Measurements from ENCODE around the gene PIGU. TPM values are rescaled to one million over a fixed set of nuclear protein-coding genes. Genes with fewer than 3 reads are reported as not detected.

Gene PIGU
- total and polyA plus RNA-seq, 2 of the 13 experiments (the other 11 are each of a cell fraction or from before 2014, with no cell fraction given), result 45.5 to 231 TPM

- TF ChIP-seq FUBP1 (CRISPR knock-in tag; IDR thresholded peaks at IDR 0.05; ENCODE audit: borderline replicate concordance) (no peak), FOXM1 (CRISPR knock-in tag; IDR thresholded peaks at IDR 0.05) (no peak), KDM2A (CRISPR knock-in tag; IDR thresholded peaks at IDR 0.05; ENCODE audit: borderline replicate concordance, low read depth) (no peak), SRSF4 (IDR thresholded peaks at IDR 0.05; ENCODE audit: low read depth, low read length, poor library complexity, severe bottlenecking) (no peak), ZC3H13 (CRISPR knock-in tag; IDR thresholded peaks at IDR 0.05) (no peak), HMG20A (CRISPR knock-in tag; IDR thresholded peaks at IDR 0.05; ENCODE audit: borderline replicate concordance) (peak; percentile 61; the same call in 1 of the 2 replicates), HNRNPUL1 (IDR thresholded peaks at IDR 0.05; ENCODE audit: low read depth, low read length) (no peak), NCOR1 (IDR thresholded peaks at IDR 0.05; ENCODE audit: borderline replicate concordance, low read length) (no peak), ZFYVE20 (CRISPR knock-in tag; IDR thresholded peaks at IDR 0.05; ENCODE audit: borderline replicate concordance, low read depth) (no peak), ZIK1 (CRISPR knock-in tag; IDR thresholded peaks at IDR 0.05; ENCODE audit: borderline replicate concordance, low read depth) (0 out of 2 replicates have a peak, but pooled peaks have one; percentile 18), NCOA2 (CRISPR knock-in tag; IDR thresholded peaks at IDR 0.05) (peak; percentile 73), NFYB (CRISPR knock-in tag; IDR thresholded peaks at IDR 0.05) (no peak), TRIM24 (CRISPR knock-in tag; IDR thresholded peaks at IDR 0.05) (no peak), HBP1 (CRISPR knock-in tag; IDR thresholded peaks at IDR 0.05; ENCODE audit: low read depth) (0 out of 2 replicates have a peak, but pooled peaks have one; percentile 13), PREB (CRISPR knock-in tag; IDR thresholded peaks at IDR 0.05) (no peak), ZNF850 (CRISPR knock-in tag; conservative IDR thresholded peaks at IDR 0.05) (no peak), ZFP62 (CRISPR knock-in tag; IDR thresholded peaks at IDR 0.05) (0 out of 2 replicates have a peak, but pooled peaks have one; percentile 47)
- TF ChIP-seq, protein P1, sequence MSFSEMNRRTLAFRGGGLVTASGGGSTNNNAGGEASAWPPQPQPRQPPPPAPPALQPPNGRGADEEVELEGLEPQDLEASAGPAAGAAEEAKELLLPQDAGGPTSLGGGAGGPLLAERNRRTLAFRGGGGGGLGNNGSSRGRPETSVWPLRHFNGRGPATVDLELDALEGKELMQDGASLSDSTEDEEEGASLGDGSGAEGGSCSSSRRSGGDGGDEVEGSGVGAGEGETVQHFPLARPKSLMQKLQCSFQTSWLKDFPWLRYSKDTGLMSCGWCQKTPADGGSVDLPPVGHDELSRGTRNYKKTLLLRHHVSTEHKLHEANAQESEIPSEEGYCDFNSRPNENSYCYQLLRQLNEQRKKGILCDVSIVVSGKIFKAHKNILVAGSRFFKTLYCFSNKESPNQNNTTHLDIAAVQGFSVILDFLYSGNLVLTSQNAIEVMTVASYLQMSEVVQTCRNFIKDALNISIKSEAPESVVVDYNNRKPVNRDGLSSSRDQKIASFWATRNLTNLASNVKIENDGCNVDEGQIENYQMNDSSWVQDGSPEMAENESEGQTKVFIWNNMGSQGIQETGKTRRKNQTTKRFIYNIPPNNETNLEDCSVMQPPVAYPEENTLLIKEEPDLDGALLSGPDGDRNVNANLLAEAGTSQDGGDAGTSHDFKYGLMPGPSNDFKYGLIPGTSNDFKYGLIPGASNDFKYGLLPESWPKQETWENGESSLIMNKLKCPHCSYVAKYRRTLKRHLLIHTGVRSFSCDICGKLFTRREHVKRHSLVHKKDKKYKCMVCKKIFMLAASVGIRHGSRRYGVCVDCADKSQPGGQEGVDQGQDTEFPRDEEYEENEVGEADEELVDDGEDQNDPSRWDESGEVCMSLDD (CRISPR knock-in tag; IDR thresholded peaks at IDR 0.05; ENCODE audit: borderline replicate concordance), result peak; percentile 63; the same call in 1 of the 2 replicates
These were observed 26.7 kb upstream of the PIGU start (continued) for GRCh38 chr20:34703424-34704176.
